ENCODE measurements around the gene ISOC1.
A peak's percentile ranks its signal among the peaks of the same experiment; 100 is the strongest.

The ISOC1 gene

DNA sequence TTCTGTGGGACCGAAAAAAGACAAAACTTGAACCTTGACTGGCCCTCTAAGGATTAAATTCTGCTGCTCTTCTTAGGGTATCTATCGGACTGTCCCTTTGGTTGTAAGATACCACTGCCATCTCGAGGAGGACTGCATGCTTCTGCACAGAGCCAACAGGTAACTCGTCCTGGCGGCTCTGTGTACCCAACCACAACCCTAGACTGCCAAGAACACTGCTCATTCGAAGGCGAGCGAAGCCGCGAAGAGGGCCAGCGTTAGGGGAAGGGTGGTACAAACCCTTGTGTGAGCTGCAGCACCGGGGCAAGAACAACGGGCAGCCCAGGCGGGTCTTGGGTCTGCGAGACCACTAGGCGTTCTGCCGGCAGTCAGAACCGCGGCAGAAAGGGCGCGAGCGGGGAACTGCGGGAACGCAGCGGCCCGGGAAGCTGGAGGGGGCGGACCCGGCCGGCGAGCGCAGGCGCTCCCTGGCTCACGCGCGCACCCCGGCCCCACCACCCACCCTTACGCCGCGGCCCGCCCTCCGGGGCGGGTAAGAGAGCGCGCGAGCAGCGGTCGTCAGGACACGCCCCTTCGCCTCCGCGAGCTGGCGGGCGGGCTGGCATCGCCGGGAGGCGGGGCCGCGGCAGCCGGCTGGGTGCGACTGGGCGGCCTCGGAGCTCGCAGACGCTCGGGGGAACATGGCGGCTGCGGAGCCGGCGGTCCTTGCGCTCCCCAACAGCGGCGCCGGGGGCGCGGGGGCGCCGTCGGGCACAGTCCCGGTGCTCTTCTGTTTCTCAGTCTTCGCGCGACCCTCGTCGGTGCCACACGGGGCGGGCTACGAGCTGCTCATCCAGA lies at the start of gene ISOC1:
TSS of gene ISOC1 (plus strand) at position 663 of the 837 bp plus-strand sequence. CDS start at position 681, 18 bp downstream.
- peak; percentile 76 for DNase-seq

DNA sequence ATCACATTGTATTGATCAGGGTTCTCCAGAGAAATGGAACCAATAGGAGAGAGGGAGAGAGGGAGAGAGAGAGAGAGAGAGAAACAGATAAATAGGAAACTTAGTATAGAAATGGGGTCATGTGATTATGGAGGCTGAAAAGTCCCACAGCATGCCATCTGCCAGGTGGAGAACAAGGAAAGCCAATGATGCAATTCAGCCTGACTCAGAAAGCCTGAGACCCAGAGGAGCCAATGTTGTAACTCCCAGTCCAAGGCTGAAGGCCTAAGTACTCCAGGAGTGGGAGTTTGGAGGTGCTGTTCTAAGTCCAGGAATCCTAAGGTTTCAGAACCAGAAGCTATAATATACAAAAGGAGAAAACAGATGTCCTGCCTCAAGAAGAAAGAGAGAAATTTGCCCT lies 48.4 kb upstream of the ISOC1 start:
- DNase-seq, result no peak

DNA sequence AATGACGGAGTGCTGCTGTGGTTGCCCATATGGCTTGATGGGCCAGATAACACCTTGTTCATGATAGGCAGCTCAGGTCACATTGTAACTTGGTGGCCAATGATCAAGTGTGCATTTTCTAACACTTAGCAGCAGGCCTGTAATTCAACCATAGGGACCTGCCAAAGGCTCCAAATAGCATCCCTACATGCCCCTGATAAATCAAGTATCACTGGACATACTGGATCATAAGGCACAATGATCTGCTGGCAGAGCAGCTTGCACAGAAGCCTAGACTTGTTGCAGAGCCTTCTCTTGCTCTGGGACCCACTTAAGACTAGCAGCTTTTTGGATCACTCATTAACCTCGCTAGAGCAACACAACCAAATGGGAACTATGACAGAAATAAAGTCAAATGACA lies 46.0 kb upstream of the ISOC1 start:
- DNase-seq, result no peak

DNA sequence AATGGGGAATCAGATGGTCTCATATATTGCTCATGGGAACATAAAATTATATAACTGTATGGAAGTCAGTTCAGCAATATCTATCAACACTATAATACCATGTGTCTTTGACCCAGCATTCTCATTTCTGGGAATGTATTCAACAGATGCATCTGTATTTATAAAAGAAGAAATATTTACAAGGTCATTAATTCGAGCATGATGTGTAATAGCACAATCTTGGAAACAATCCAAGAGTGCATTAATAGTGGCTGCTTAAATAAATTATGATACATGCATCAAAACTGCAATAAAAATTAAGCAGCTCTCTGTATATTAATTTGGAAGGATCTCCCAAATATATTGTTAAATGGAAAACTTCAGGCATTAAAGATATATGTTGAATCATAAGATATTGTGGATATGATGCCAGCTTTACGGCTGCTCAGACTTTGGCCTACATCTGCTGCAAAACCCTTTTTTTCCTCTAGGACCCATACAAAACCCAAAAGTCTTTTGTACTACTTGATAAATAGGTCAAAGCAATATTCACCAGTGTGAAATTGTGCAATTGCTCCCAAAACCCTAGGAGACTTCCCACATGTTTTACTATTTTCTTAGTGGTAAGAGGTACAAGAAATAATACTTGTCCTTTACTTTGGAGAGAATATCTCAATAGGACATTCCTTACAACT lies 45.3 kb upstream of the ISOC1 start:
- DNase-seq, result no peak

DNA sequence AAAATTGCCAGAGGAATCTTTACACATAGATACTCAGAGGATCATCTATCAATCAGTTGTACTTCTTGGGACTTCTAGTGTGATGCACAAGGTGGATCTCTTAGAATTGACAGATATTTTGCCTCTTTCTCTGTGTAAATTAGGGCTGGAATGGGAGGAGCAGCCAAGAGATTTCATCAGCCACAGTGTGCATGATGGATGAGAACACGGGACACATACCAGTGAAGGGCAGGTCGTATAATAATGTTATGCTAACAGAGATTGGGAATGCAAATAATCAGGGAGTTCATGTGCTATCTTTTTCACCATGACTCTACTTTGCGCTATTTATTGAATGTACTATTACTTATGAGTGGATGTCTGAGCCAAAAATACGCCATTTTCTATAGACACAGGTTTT lies 43.3 kb upstream of the ISOC1 start:
- no peak for DNase-seq

DNA sequence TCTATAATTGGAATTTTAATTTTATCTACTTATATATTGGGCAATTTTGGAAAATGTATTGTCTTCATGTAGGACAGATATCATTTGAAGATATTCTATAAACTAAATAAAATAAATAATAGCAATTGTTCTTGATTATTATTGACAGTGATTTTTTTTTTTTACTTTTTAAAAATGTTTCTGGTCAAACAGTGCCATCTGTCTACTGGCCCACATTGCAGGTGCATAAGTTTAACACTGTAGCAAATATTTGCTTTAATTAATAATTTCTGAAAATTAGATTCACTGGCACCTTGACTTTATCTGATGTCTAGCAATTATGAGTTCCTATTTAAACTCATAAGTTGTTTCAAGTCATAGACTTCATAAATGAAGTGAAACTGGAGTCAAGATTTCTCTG lies 41.1 kb upstream of the ISOC1 start:
- no peak for DNase-seq

DNA sequence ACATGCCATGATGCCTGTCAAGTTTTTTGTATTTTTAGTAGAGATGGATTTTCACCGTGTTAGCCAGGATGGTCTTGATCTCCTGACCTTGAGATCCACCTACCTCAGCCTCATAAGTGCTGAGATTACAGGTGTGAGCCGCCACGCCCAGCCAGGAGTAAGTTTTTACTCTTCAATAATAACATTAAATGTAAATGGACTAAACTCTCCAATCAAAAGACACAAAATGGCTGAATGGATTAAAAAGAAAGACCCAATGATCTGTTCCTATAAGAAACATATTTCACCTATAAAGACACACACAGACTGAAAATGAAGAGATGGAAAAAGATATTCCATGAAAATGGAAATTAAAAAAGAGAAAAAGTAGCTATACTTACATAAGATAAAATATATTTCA lies 37.2 kb upstream of the ISOC1 start:
- no peak for DNase-seq

DNA sequence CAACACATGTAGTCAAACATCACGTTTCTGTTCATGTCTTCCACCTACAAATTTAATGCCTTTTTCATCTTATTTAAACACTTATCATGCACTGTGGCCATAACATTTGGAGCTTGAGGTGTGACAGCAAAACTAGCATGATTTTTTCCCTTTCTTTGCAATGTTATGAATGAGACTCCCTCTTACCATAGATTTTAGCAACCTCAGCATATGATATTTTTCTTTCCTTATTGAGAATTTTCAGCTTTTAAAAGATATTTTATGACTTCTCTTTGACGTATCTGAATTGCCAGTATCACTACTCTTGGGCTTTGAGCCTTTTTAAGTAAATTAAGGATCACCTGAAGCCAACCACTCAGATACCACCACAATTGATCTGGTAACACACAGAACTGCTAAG lies 32.7 kb upstream of the ISOC1 start:
- DNase-seq, result no peak

DNA sequence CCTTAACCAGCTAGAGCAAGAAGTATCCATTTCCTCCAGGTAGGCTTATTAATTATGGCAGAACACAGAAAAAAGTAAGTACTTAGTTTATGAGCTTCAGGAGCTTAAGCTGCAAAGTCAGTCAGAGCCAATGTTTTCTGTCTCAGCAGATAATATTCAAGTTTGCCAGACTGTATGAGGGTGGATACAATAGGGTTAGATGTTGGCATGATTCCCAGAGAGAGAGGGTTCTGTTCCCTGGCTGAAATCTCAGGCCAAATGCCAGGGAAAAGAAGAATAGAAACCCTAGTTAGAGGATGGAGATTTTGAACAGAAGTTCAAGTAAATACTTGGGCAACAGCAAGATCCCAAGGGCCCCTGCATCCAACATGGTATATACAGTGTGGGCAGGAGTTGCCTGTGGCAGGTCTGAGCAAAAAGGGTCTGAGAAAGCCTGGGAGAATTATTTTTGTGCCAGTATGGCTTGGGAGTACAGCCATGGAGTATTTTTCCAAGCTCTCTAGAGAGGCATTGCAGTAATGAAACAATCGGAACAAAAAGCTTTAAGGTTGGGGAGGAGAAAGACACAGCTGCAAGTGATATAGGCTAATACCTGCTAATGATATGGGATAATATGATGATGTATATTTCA lies 31.0 kb upstream of the ISOC1 start:
- peak; percentile 73 for DNase-seq

DNA sequence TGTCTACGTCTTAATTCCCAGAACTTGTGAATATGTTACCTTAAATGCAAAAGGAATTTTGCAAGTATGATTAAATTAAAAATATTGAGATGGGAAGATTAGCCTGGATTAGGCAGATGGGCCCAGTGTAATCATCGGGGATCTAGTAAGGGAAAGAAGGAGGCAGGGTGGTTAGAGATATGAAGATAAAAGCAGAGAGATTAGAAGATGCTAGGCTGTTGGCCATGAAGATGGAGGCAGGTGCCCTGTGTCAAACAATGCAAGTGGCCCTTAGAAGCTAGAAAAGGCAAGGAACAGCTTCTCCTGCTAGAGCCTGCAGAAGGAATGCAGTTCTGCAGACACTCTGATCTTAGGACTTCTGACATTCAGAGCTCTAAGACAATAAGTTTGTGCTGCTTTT lies 28.8 kb upstream of the ISOC1 start:
- DNase-seq, result no peak

DNA sequence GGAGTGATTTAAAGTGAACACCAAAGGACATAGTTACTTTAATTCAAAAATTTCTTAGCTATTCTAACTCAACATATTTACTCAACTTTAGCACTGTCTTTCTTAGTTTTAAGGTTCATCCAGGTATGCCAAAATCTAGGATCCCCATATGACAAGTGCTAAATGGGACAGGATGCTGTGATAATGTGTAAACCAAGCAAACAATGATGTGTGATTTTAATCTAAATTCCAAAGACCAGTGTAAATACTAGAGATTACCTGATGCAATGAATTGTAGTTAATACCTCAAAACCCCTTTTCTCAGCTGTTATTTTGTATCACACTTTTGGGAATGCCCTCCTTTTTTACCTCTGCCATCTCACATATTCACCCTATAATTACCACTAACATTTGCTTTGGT lies 26.8 kb upstream of the ISOC1 start:
- DNase-seq, result no peak

DNA sequence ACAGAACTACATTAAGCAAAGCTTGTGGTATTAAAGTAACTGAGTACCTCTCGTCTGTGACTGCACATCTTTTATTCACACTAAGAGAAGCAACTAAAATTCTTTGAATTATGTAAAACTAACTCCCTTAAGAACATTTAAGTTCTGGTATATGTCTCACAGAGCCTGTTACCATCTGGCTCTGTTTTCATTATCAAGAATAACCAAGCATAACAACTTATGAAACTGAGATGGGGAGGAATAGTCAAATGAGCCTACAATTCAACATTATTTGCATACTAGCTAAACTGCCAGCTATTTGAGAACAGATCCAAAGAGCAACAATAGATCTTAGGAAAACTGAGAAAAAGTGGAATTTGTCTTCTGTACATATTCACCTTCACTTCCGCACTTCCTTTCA lies 25.3 kb upstream of the ISOC1 start:
- no peak for DNase-seq

DNA sequence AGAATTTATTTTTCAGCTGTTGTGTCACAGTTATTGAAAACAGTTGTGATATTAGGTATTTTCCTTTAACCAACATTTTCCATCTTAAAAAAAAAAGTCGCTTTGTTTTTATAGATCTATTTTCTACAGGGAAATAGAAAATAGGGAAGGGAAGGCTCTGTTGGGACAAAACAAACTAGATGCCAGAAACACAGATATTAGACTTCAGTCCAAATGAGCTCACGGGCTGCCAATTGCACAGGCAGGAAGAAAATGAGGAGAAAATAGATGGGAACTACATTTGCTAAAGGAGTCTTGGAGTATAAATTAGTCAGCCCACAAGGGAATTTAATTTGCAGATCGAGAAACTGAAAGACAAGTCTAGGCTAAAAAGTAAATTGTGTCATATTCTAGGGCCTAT lies 21.4 kb upstream of the ISOC1 start:
- DNase-seq, result no peak

DNA sequence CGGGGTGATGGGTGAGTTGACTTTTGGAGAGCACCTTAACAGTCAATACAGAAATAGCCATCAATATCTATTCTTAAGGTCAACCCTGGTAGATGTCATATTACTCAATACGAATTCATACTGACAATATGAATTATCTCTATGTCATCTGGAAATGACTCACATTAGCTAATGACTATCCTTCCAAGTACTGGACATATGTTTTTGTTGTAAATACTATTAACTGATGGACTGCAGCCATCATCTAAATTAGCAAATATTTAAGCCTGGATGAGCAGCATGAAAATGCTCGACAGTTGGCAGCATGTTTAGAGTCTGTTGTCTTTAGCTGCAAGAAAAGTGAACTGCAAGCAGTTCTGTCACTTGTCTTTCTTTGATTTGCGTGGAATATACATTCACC lies 19.6 kb upstream of the ISOC1 start:
- no peak for DNase-seq

DNA sequence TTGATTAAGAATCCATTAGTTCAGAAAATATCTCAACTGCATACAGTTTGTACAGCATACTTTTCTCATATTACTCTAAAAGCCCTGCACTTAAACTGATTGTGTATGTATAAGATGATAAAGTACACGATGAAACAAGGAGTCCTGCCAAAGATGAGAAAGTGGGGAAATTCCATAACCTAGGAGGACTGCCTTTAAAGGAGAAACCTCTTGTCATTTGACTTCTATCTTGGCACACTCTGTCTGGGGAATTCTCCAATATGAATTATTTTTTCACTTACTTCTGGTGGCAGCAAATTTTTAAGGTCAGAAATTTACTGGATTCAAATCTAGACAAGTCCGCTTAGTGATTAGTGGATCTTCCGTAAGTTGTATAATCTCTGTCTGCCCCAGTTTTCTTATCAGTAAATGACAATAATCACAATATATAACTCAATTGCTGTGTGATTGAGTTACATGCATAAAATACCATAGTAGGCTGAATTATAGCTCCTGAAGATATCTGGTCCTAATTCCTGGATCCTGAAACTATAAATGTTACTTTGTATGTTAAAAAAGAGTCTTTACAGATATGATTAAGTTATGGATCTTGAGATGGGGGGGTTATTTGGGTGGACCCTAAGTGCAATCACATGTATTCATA lies 17.0 kb upstream of the ISOC1 start:
- no peak for DNase-seq

DNA sequence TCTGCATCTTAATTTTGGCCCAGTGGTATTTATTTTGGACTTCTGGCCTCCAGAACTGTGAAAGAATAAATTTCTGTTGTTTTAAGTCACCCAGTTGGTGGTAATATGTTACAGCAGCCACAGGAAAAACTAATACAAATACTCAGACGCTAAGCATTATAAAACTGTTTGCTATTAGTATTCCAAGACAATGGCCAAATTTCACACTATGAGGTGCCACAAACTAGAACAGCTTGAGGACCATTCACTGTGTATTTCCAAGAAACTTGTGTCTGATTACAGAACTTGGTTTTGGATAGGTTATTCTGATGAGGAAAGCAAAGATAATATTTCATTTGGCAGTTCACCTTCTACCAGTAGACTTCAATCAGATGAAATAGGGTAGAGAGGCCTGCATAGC lies 16.3 kb upstream of the ISOC1 start:
- DNase-seq, result no peak

DNA sequence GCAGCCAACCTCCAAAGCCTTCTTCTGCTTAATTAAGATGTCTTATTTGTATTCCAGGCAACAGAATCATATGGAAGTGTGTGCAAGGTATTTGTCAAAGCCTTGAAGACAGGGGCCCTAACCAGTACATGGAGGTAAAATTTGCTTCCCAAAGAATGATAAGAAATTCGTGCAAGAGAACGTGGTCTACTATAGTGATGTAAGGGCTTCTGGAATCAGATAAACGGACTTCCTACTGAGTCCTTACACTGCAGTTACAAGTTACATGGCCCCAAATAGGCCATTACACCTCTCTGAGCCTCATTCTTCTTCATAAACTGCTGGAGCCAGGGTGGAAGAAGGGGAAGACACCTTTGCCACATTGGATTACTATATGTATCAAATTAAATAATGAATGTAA lies 15.9 kb upstream of the ISOC1 start:
- no peak for DNase-seq

DNA sequence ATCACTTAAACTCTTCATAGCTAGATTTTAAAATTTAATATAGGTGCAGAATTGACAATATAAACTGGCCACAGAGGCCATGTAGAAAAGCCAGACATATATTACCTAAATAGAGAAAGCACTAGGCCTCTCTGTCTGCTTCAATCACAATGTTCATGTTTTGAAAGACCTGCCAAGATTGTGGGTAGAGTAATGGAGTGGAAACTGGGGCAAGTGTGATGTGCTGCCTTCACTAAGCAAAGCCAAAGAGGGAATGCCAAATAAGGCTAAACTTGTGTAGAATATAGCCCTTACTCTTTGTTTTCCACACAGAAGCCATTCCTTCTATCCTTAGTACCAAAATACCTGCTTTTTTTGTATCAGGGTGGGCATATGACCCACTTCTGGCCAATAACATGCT lies 15.1 kb upstream of the ISOC1 start:
- DNase-seq, result no peak

DNA sequence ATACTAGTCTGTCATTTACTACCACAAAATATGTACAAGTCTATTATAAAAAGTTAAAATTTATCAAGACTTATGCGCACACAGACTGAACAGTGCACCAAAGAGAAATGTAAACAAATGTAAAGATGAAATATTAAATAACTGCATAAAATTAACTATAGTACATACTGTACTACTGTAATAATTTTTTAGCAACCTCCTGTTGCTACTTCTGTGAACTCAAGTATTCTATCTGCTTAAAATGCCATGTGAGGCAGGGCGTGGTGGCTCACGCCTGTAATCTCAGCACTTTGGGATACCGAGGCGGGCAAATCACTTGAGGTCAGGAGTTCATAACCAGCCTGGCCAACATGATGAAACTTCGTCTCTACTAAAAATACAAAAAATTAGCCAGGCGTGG lies 13.8 kb upstream of the ISOC1 start:
- DNase-seq, result no peak

DNA sequence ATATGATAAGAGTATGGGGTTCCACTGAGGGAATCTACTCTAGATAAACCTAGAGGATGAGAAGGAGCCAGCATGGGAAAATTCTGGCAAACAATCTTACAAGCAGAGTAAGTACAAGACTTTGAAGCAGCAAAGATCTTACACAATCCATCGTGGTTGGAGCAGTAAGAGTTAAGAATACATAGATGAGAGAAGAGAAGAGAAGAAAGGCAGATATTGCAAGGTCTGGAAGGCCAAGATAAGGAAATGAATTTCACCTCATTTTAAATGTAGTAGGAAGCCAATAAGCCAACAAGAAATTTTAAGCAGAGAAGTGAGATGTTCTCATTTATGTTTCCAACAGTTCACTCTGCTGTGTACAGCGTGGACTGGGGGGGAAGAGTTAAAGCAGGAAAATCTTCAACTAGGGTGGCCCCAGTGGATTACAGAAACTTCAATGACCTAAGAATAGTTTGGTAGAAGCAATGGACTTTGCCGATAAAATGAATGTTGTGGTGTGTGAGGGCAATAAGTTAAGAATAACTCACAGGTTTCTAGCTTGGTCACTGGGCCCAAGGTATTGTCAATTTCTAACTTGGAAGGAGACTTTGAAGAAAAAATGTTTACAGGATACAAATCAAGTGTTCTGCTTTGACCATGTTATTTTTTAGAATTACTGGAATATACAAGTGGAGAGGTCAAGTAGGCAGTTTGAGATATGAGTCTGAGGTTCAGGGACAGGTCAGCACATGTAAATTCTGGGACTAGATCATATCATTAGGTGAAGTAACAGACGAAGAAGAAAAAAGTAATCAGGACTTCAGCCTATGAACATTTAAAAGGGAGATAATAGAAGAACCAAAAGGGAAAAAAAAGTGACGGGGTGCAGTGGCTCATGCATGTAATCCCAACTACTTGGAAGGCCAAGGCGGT lies 12.1 kb upstream of the ISOC1 start:
- no peak for DNase-seq

DNA sequence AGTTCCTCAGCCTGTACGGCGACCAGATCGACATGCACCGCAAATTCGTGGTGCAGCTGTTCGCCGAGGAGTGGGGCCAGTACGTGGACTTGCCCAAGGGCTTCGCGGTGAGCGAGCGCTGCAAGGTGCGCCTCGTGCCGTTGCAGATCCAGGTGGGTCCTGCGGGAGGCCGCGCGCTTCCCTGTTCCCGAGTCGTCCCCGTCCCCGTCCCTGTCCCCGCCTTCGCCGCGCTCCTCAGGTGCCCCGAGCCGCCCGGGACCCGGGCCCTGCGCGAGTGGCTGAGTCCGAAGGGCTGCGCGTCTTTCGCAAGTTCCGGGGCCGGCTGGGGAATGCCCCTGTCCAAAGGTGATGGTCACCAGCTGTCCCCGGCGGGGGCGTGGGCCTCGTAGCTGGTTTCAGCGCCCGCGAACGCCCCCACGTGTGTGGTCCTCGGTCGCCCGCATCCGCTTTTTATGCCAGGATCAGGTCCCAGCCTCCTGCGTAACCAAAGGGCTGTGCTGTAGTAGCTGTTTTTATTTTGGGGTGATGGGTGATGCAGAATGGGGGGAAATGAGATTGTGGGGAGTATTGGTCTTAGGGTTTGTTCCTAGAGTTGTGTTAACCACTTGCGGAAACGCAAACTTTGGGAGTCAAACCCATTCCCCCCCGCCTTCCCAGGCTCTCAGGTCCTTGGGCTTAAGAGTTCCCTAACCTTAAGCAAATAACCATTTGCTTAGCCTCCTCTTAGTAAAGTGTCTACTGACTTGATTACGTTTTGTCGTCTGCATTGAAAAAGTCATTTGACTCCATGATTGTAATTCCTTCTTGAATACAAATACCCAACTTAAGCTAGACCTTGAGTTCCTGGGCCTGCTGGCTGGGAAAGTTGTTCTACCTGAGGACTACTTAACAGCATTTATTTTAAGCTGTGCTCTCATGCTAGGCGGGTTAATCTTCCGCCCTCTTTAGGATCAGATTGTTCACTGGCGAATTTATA lies 663 bp downstream of the ISOC1 start:
- peak; percentile 30 for DNase-seq

All from NCI-H1105 treated with DMSO at 0.1 percent for 48 hours (cell line).